NCI-H1417 treated with DMSO at 0.1 percent for 48 hours (cell line): ENCODE results near the gene MRPL10.

Experiments used
- DNase-seq: peaks from one replicate; lab custom pipeline; 2025; lab: John Stamatoyannopoulos, UW

The MRPL10 gene

GRCh38 chr17:47831003-47831933, at the start of gene MRPL10, which contains the start of gene LRRC46:
TSS of gene MRPL10 (minus strand) at chr17:47831541. CDS start at chr17:47831511, 30 bp downstream.
TSS of gene LRRC46 (plus strand) at chr17:47831670. CDS start at chr17:47831990, 320 bp downstream.
- peak; percentile 66 for DNase-seq

- no peak for DNase-seq
These were observed 48.6 kb upstream of the MRPL10 start for GRCh38 chr17:47879776-47880454.

- no peak for DNase-seq
These were observed 47.8 kb upstream of the MRPL10 start for GRCh38 chr17:47879028-47879585.

DNA sequence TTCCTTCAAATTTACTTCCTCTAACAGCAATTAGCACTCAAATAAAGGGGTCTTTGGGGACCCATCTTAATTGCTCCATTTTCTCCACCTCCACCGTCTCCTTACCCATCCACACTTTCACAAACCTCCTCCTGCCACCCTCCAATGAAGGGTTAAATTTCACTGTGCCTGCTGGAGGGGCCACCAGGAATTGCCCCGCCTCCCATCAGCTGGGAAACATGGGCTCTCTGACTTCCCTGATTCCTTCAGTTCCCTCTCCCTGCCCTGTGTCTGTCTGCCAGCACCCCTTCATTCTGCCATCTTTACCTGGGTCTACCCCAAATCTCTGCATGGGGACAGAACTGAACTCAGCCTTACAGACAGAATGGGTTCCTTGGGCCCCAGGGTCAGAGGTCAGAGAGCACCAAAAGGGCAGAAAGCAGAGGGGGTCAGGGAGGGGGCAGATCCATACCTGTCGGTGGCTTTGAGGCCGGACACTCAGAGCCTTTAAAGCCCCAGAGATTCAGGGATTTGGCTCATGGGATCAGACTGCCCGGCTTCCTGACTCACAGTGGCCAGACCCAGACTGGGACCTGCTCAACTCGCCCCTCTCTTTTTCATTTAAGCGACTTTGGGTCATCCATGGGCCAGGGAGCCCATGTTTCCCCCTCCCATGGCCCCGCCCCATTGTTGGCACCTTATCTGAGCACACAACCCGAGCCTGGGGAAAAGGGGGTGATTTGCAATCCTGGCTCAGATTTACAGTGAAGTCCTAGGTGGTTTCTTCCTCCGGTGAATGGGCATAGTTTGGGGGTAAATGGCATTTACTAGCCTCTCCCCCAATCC, 47.1 kb upstream of the MRPL10 start:
- no peak for DNase-seq

DNA sequence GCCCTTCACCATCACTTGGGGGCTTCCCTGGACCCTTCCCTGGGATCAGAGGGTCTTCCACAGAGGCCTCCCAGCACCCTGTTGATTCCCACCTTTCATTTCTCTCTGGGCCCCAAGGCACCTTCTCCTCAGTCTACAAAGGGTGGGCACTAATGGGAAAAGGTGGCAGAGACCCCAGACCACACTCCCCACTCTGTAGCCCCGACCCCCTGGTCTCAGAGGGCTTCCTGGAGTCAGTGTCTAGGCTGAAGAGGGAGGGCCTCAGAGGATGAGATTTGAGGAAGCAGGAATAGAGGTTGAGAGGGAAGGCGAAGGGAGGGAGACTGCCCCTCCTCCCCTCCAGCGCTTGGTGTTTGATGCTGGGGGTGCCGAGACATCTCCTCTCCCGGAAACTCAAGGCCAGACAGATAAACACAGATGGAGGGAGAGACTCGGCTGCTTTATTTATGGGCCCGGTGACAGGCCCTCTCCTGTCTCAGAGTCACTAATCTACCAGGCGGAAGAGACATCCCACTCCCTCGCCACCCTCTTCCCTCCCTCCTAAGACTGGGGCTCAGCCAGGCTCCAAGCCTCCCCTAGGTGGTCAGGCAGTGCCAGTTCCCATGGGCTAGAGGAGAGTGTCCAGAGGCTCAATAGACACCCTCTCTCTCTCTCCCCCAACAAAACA, 46.2 kb upstream of the MRPL10 start:
- DNase-seq: no peak

GRCh38 chr17:47875011-47875985, 44.0 kb upstream of the MRPL10 start:
- DNase-seq: no peak

DNA sequence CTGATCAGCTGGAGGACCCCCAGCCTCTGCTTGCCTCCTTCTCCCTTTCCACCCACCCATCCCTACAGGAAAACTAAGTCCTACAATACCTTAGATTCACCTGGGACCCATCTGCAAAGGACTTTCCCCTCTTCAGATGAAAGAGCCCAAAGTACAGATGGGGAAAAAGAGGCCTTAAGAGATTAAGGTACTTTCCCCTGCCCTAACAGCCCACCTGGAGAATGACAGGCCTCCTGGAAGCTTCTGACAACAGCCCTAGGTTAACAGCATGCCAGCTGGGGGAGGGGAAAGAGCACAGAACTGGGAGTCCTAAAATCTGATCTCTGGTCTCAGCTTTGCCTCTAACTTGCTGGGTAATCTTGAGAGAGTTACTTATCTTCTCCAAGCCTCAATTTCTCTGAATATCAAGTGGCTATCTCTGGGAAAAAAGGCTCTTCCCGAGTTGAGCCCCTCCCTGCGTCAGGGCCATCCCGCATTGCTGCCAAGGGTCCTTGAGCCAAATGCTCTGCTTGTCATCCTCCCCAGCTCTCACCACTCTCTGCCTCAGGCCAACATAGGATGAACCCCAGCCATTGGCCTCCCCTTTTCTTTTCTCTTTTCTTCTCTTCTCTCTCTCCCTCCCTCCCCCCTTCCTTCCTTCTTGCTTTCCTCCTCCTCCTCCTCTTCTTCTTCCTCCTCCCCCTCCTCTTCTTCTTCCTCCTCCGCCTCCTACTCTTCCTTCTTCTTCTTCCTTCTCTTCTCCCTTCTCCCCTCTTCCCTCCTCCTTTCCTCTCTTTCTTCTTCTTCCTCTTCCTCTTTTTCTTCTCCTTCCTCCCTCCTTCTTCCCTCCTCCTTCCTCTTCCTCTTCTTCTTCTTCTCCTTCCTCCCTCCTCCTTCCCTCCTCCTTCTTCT, 42.1 kb upstream of the MRPL10 start:
- DNase-seq: no peak

- DNase-seq: no peak
These were observed 41.4 kb upstream of the MRPL10 start for GRCh38 chr17:47872651-47873161.

GRCh38 chr17:47872019-47872650, 40.8 kb upstream of the MRPL10 start:
- DNase-seq: no peak

- no peak for DNase-seq
These were observed 39.7 kb upstream of the MRPL10 start for GRCh38 chr17:47871048-47871447.

GRCh38 chr17:47870056-47870455, 38.7 kb upstream of the MRPL10 start:
- no peak for DNase-seq

DNA sequence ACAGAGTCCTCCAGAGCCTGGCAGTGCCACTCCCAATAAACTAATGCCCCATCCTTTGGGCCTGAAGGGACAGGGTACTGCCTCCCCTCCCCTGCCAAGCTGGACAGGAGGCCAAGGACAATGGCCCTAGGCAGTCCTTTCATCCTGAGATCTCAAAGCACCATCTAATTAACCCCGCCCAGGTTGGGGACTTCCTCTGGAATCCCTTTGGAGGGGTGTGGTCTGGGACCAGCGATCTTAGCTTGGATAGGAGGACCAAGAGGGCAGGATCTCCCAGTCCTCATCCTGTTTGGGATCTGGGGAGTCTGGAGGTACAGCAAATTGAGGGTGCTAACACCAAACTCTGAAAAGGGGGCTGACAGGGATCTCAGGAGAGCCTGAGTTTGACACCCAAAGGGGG, 37.8 kb upstream of the MRPL10 start:
- DNase-seq: no peak

DNA sequence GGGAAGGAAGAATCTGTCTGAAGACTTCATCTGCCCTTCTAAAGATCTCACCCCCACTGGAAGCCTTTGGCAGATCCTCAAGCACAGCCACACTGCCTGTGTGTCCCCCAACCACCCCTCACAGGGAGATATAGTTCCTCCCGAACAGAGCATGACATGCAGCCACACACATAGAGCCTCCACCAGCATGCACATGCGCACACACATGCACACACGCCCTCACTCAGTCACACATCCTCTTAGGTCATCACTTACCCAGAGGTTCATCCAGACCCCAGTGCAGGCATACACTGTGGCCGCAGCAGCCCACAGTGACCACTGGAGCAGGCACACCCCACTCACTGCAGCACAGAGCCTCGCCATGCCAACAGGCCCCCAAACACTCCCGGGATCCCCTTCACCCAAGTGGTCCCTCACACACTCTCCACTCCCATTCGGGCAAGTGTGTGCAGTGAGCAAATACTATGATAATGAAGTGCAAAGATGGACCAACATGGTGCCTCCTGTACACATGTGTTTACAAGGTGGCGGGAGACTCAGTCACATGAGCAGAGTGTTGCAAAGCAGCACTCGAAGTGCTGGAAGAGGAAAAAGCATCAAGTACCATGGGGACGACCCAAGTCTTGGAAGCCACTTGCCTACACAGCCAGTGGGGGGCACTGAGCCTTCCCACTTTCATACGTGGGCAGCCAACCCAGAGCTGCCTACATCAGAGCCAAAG, 36.6 kb upstream of the MRPL10 start:
- DNase-seq: no peak

GRCh38 chr17:47866941-47867340, 35.6 kb upstream of the MRPL10 start:
- DNase-seq: no peak

DNA sequence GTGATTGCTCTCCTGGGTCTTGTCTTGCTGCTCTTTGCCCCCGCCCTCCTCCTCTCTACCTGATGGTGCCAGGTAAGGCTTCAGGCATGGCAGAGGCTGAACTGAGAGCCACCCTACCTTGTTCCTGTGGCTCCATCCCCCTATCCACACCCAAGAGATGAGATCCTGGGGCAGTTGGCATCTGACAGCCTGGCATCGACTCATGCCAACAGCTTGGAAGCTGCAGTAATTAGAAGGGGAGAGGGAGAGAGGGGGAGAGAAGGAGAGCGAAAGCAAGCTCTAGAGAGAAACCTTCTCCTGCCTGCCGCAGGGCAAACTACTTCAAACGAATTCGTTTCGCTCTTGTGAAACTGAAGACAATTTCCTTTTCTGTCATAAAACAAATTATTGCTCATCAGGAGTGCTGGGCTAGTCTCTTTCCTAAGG, 33.5 kb upstream of the MRPL10 start:
- no peak for DNase-seq

- no peak for DNase-seq
These were observed 31.5 kb upstream of the MRPL10 start for GRCh38 chr17:47862621-47863440.

- no peak for DNase-seq
These were observed 29.0 kb upstream of the MRPL10 start for GRCh38 chr17:47860386-47860785.
